GM18499 (cell line): ENCODE results near the gene FBRSL1.

Source experiments
- ATAC-seq: cut with Tn5 transposase; IDR thresholded peaks from one replicate; pipeline ENCODE4 v1.9.1; 2021; ENCODE audit warnings: moderate number of reproducible peaks; ENCODE audit not compliant: insufficient read depth, unreplicated experiment

The FBRSL1 gene

GRCh38 chr12:132536102-132536876, 46.3 kb downstream of the FBRSL1 start:
- ATAC-seq: no peak

- ATAC-seq: no peak
Measured at GRCh38 chr12:132537049-132537448, 47.1 kb downstream of the FBRSL1 start.

- no peak for ATAC-seq
Measured at GRCh38 chr12:132537836-132538662, 48.1 kb downstream of the FBRSL1 start.

- ATAC-seq: no peak
Measured at GRCh38 chr12:132538663-132538990, 48.7 kb downstream of the FBRSL1 start.

GRCh38 chr12:132539016-132539773, 49.2 kb downstream of the FBRSL1 start:
- no peak for ATAC-seq

GRCh38 chr12:132540436-132540835, 50.5 kb downstream of the FBRSL1 start:
- no peak for ATAC-seq

GRCh38 chr12:132541200-132541599, 51.2 kb downstream of the FBRSL1 start:
- ATAC-seq: no peak

- no peak for ATAC-seq
Measured at GRCh38 chr12:132541996-132542395, 52.0 kb downstream of the FBRSL1 start.

GRCh38 chr12:132542661-132543060, 52.7 kb downstream of the FBRSL1 start:
- no peak for ATAC-seq

- no peak for ATAC-seq
Measured at GRCh38 chr12:132543298-132544079, 53.5 kb downstream of the FBRSL1 start.

GRCh38 chr12:132544080-132544397, 54.1 kb downstream of the FBRSL1 start:
- ATAC-seq: no peak

- no peak for ATAC-seq
Measured at GRCh38 chr12:132544498-132544897, 54.5 kb downstream of the FBRSL1 start.

GRCh38 chr12:132545164-132545953, 55.4 kb downstream of the FBRSL1 start:
- ATAC-seq: no peak

- no peak for ATAC-seq
Measured at GRCh38 chr12:132545955-132546354, 56.0 kb downstream of the FBRSL1 start.

GRCh38 chr12:132546647-132547046, 56.7 kb downstream of the FBRSL1 start:
- ATAC-seq: no peak

GRCh38 chr12:132547205-132547740, 57.3 kb downstream of the FBRSL1 start:
- no peak for ATAC-seq

- ATAC-seq: no peak
Measured at GRCh38 chr12:132548430-132549058, 58.6 kb downstream of the FBRSL1 start.

GRCh38 chr12:132549059-132549458, 59.1 kb downstream of the FBRSL1 start:
- ATAC-seq: no peak
